Measurements from ENCODE around the gene ZNF667.

The ZNF667 gene

GRCh38 chr19:56403261-56403660 is 73.9 kb downstream of the ZNF667 start:
- H3K9me3 ChIP-seq (ENCODE audit: severe bottlenecking): peaks cover 2% of the 10 kb centered on the region
- no peak for TF ChIP-seq CTCF (IDR thresholded peaks at IDR 0.05; ENCODE audit: low read depth, low read length)
- H3K27ac ChIP-seq: peak overlapping the region; percentile 99

DNA sequence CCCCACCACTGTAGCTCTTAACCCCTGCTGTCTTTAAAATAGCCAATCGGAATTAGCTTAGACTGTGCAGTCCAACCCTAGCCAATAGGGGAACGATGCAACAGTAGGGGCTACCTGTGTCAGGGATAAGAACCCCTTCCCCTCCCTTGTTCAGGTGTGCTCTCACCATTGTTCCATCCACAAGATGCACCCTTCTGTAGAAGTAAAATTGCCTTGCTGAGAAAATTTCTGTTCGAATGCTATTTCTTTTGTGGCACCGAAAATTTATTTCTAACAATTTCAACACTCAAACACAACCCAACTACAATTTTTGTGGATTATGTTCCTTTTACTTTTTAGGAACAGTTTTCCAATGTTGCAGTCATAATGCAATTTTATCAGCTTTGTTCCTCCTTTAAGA is 76.7 kb downstream of the ZNF667 start:
- Histone ChIP-seq H3K36me3 (peaks cover 6% of the 10 kb centered on the region), H3K4me3 (ENCODE audit: low read depth, low read length) (no peak overlapping the region), H3K27ac (no peak overlapping the region), H3K9me3 (ENCODE audit: severe bottlenecking) (peaks cover 2% of the 10 kb centered on the region), H3K27me3 (ENCODE audit: insufficient read depth, low read depth, severe bottlenecking) (no peaks in the 10 kb centered on the region)
- no peak for DNase-seq
- TF ChIP-seq CTCF (IDR thresholded peaks at IDR 0.05; ENCODE audit: low read depth, low read length): no peak

More at GRCh38 chr19:56403261-56403660, 73.9 kb downstream of the ZNF667 start:
- Histone ChIP-seq H3K27me3 (ENCODE audit: insufficient read depth, low read depth, severe bottlenecking) (no peaks in the 10 kb centered on the region), H3K4me3 (ENCODE audit: low read depth, low read length) (peak overlapping the region; percentile 85), H3K36me3 (peaks cover 21% of the 10 kb centered on the region)
- no peak for DNase-seq

- Histone ChIP-seq H3K4me3 (ENCODE audit: low read depth, low read length) (no peak overlapping the region), H3K9me3 (ENCODE audit: severe bottlenecking) (peaks cover 5% of the 10 kb centered on the region), H3K27ac (no peak overlapping the region), H3K36me3 (peaks cover 6% of the 10 kb centered on the region), H3K27me3 (ENCODE audit: insufficient read depth, low read depth, severe bottlenecking) (no peaks in the 10 kb centered on the region)
- TF ChIP-seq CTCF (IDR thresholded peaks at IDR 0.05; ENCODE audit: low read depth, low read length): no peak
- no peak for DNase-seq
Observed at GRCh38 chr19:56398809-56399208, 78.3 kb downstream of the ZNF667 start.

- no peaks in the 10 kb centered on the region for H3K27me3 ChIP-seq (ENCODE audit: insufficient read depth, low read depth, severe bottlenecking)
- H3K36me3 ChIP-seq: peaks cover 13% of the 10 kb centered on the region
- peak within 1 kb of the TSS; percentile 87 for H3K4me3 ChIP-seq (ENCODE audit: low read depth, low read length)
- H3K27ac ChIP-seq: peak within 1 kb of the TSS; percentile 100
- peaks cover 2% of the 10 kb centered on the region for H3K9me3 ChIP-seq (ENCODE audit: severe bottlenecking)
- peak; percentile 96 for DNase-seq
- peak; percentile 81 for TF ChIP-seq CTCF (IDR thresholded peaks at IDR 0.05; ENCODE audit: low read depth, low read length)
Observed at GRCh38 chr19:56393119-56394012, 83.8 kb downstream of the ZNF667 start, which contains the start of gene ZNF582. TSS of gene ZNF582 (minus strand) at chr19:56393534. CDS start at chr19:56391752, 1,782 bp downstream.
